Trophoblast cell (in vitro differentiated cells and primary cell): ENCODE data around the gene ALPK3.

Source experiments
- DNase-seq, 2 donors: peaks; one replicate each; pipeline ENCODE4 v3.0.0-alpha.2; 2016
- H2AFZ ChIP-seq: 2 replicates; pipeline ENCODE4 v1.6.1; 2013; ENCODE audit warnings: low read length, moderate library complexity, mild to moderate bottlenecking; ENCODE audit not compliant: insufficient read depth, poor library complexity
- H2AK5ac ChIP-seq: 2 replicates; pipeline ENCODE4 v1.6.1; 2013; ENCODE audit warnings: mild to moderate bottlenecking, low read length
- H2BK120ac ChIP-seq: 2 replicates; pipeline ENCODE4 v1.6.1; 2013; ENCODE audit warnings: low read length, mild to moderate bottlenecking, moderate library complexity; ENCODE audit not compliant: insufficient read depth, poor library complexity
- H2BK12ac ChIP-seq: 2 replicates; pipeline ENCODE4 v1.6.1; 2013; ENCODE audit warnings: mild to moderate bottlenecking, low read length, moderate library complexity
- H2BK5ac ChIP-seq: 2 replicates; pipeline ENCODE4 v1.6.1; 2013; ENCODE audit warnings: low read length, low read depth, moderate library complexity, mild to moderate bottlenecking; ENCODE audit not compliant: poor library complexity
- H3K14ac ChIP-seq: 2 replicates; pipeline ENCODE4 v1.6.1; 2013; ENCODE audit warnings: mild to moderate bottlenecking, low read length
- H3K18ac ChIP-seq: 2 replicates; pipeline ENCODE4 v1.6.1; 2013; ENCODE audit warnings: mild to moderate bottlenecking, low read length
- H3K23ac ChIP-seq: 2 replicates; pipeline ENCODE4 v1.6.1; 2013; ENCODE audit warnings: low read length
- H3K27ac ChIP-seq: 2 replicates; pipeline ENCODE4 v1.5.1; 2013; ENCODE audit warnings: low read depth, mild to moderate bottlenecking, inconsistent platforms, low read length, moderate library complexity
- H3K27me3 ChIP-seq: 2 replicates; pipeline ENCODE4 v1.6.1; 2013; ENCODE audit warnings: inconsistent platforms, mild to moderate bottlenecking, low read length, moderate library complexity; ENCODE audit not compliant: insufficient read depth
- H3K36me3 ChIP-seq, 2 experiments: 1 replicate in 1 of 2; 2 replicates in 1 of 2; pipeline ENCODE4 v1.6.1; 2013; ENCODE audit warnings: low read length in 2 of 2, mild to moderate bottlenecking in 2 of 2, moderate library complexity in 1 of 2; ENCODE audit not compliant: insufficient read depth in 2 of 2, control insufficient read depth in 1 of 2
- H3K4ac ChIP-seq: 2 replicates; pipeline ENCODE4 v1.6.1; 2013; ENCODE audit warnings: low read depth, mild to moderate bottlenecking, low read length, moderate library complexity
- H3K4me1 ChIP-seq, 2 experiments: 1 replicate in 1 of 2; 2 replicates in 1 of 2; pipeline ENCODE4 v1.6.1; 2013; ENCODE audit warnings: low read length in 2 of 2, mild to moderate bottlenecking in 2 of 2, moderate library complexity in 1 of 2; ENCODE audit not compliant: insufficient read depth in 2 of 2, control insufficient read depth in 1 of 2
- H3K4me2 ChIP-seq: 2 replicates; pipeline ENCODE4 v1.6.1; 2013; ENCODE audit warnings: inconsistent platforms, mild to moderate bottlenecking, low read length, moderate library complexity
- H3K4me3 ChIP-seq: 2 replicates; pipeline ENCODE4 v1.5.1; 2013; ENCODE audit warnings: mild to moderate bottlenecking, low read depth, low read length, inconsistent platforms
- H3K79me1 ChIP-seq: one replicate; pipeline ENCODE4 v1.6.1; 2013; ENCODE audit warnings: low read length
- H3K79me2 ChIP-seq: 2 replicates; pipeline ENCODE4 v1.6.1; 2013; ENCODE audit warnings: low read length, mild to moderate bottlenecking; ENCODE audit not compliant: control insufficient read depth, insufficient read depth, poor library complexity
- H3K9ac ChIP-seq: 2 replicates; pipeline ENCODE4 v1.6.1; 2013; ENCODE audit warnings: mild to moderate bottlenecking, low read length
- H3K9me3 ChIP-seq: 2 replicates; pipeline ENCODE4 v1.6.1; 2013; ENCODE audit warnings: low read depth, mild to moderate bottlenecking, control low read depth, inconsistent platforms, low read length; ENCODE audit not compliant: insufficient read depth
- H4K12ac ChIP-seq: 2 replicates; pipeline ENCODE4 v1.6.1; 2013; ENCODE audit warnings: low read depth, mild to moderate bottlenecking, low read length, moderate library complexity
- H4K8ac ChIP-seq: 2 replicates; pipeline ENCODE4 v1.6.1; 2013; ENCODE audit warnings: low read depth, mild to moderate bottlenecking, low read length, moderate library complexity
- H4K91ac ChIP-seq: one replicate; pipeline ENCODE4 v1.6.1; 2013; ENCODE audit warnings: low read depth, mild to moderate bottlenecking, low read length, moderate library complexity
- WGBS: extraction: QIAGEN DNeasy Blood & Tissue Kit; methylation state at CpG from one replicate; pipeline ENCODE4 v1.1.7; 2013; ENCODE audit warnings: missing lambda C conversion rate; ENCODE audit not compliant: insufficient read length, insufficient coverage; ENCODE audit errors: extremely low coverage; 5-methylcytosine and 5-hydroxymethylcytosine counted together

Gene ALPK3

DNA sequence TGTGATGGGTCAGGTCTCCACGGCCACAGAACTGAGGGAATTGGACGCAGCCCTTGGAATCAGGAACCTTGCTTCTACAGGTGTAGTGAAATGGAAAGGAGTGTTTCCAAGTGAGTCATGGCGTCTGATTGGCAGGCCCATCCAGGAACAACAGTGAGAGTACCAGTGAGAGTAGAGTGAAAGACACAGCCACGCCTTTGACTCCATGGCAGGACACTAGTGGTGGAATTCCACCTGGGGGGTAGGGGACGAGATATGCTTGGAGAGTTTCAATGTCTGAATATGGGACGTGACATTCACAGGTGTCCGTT lies 64.3 kb downstream of the ALPK3 start:
- no CpG with 5 or more reads among the region's 7 CpGs for WGBS
- no peak overlapping the region for H4K12ac ChIP-seq

DNA sequence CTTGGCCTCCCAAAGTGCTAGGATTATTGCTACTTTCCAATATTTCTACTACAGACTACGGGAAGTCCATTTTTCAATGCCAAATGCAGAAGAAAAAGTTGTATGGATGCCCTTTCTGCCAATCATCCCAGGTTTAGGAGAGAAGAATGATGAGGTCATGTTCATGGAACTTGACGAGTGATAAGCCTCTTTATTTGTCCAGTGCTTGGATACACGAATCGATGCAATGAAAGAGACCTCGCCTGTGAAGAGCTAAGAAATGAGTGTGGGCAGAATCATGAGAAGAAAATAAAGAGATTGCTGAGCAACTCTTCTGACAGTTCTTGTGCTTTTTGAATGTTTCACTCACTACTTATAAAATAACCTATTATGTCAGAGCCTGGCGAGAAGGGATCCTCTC lies 66.3 kb downstream of the ALPK3 start:
- no peak overlapping the region for H3K27ac ChIP-seq
- H3K4me2 ChIP-seq = no peak overlapping the region
- no peak overlapping the region for H4K8ac ChIP-seq
- H3K4me1 ChIP-seq = peaks cover 7 to 11% of the 10 kb centered on the region in 2 experiments
- H2BK12ac ChIP-seq = no peak overlapping the region
- no CpG with 5 or more reads among the region's 6 CpGs for WGBS
- H3K14ac ChIP-seq = no peak overlapping the region
- no peaks in the 10 kb centered on the region for H3K27me3 ChIP-seq
- H3K36me3 ChIP-seq = no peaks in the 10 kb centered on the region
- no peak overlapping the region for H3K18ac ChIP-seq
- H3K23ac ChIP-seq = no peak overlapping the region
- no peak overlapping the region for H3K4me3 ChIP-seq
- no peak overlapping the region for H2BK5ac ChIP-seq
- H2AK5ac ChIP-seq = no peak overlapping the region
- no peaks in the 10 kb centered on the region for H3K79me2 ChIP-seq
- H3K4ac ChIP-seq = no peak overlapping the region
- peaks cover 2% of the 10 kb centered on the region for H3K9me3 ChIP-seq
- no peak for DNase-seq
- H3K9ac ChIP-seq = no peak overlapping the region
- H4K91ac ChIP-seq = no peak overlapping the region
- H2BK120ac ChIP-seq = no peak overlapping the region
- no peak overlapping the region for H4K12ac ChIP-seq
- H2AFZ ChIP-seq = no peak overlapping the region
- peaks cover 6% of the 10 kb centered on the region for H3K79me1 ChIP-seq

More for the DNA sequence above, 64.3 kb downstream of the ALPK3 start:
- Histone ChIP-seq H3K9me3 (no peaks in the 10 kb centered on the region), H3K23ac (no peak overlapping the region), H3K18ac (no peak overlapping the region), H3K79me1 (peaks cover 8% of the 10 kb centered on the region), H2BK120ac (no peak overlapping the region), H3K79me2 (no peaks in the 10 kb centered on the region), H3K4me2 (no peak overlapping the region), H3K27me3 (no peaks in the 10 kb centered on the region), H3K27ac (no peak overlapping the region), H4K8ac (no peak overlapping the region), H3K4ac (no peak overlapping the region), H3K36me3 (no peaks in the 10 kb centered on the region), H3K9ac (no peak overlapping the region), H3K4me1 (peaks cover 10 to 16% of the 10 kb centered on the region in 2 experiments), H3K4me3 (no peak overlapping the region), H3K14ac (no peak overlapping the region), H4K91ac (no peak overlapping the region), H2AFZ (no peak overlapping the region), H2AK5ac (no peak overlapping the region), H2BK5ac (no peak overlapping the region), H2BK12ac (no peak overlapping the region)
- peak in 1 of 2 donors; percentile 10 for DNase-seq

DNA sequence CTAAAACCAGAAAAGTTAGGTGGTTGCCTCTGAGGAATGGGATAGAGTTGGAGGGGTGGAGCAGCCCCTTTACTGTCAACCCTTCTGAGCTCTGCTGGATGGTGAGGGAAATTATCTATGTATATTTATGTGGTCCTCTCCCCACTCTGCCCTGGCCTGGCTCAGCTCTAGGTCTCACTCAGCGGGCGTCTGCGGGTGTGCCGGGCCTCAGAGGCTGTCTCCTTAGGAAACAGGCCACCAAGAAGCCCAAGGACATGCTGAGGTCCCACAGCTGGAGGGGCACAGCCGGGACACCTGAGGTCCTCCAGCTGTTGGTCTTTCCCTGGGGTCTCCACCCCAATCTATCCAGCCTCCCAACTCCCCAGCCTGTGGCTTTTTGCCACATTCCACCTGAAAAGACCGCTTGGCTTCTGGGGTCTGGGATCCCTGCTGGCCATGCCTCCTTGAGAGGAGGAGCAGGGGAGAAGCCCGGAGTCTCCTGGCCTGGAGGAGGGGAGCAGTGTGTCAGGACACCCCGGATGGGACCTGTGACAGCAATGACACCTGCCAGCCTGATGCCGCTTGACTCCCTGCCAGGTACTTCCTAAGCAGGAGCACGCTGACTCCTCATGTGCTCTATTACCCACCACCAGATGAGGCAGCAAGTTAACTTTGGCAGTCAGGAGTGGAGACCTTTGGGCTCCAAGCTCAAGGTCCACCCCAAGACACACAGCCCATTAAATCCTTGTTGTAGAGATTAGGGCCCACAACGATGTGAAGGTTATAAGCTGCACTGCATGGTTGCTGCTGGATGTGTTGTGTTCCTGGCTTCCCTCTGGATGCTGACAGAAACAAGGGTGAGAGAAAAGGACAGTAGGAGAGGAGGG lies 67.0 kb downstream of the ALPK3 start, which contains the start of gene SLC28A1:
Gene SLC28A1 (plus strand): TSS at position 747 of the 866 bp plus-strand sequence. CDS start 3,099 bp downstream, outside the sequence.
- H3K4me2 ChIP-seq = no peak within 1 kb of the TSS
- WGBS = no CpG with 5 or more reads among the region's 11 CpGs
- no peak within 1 kb of the TSS for H2BK120ac ChIP-seq
- H3K27ac ChIP-seq = no peak within 1 kb of the TSS
- no peaks in the 10 kb centered on the region for H3K36me3 ChIP-seq
- H4K91ac ChIP-seq = peak within 1 kb of the TSS; percentile 9
- H2BK5ac ChIP-seq = no peak within 1 kb of the TSS
- no peak within 1 kb of the TSS for H3K9ac ChIP-seq
- H3K14ac ChIP-seq = no peak within 1 kb of the TSS
- H3K4me1 ChIP-seq = peaks cover under 1 to 4% of the 10 kb centered on the region in 2 experiments
- H3K27me3 ChIP-seq = no peaks in the 10 kb centered on the region
- no peak within 1 kb of the TSS for H3K23ac ChIP-seq
- no peak within 1 kb of the TSS for H4K12ac ChIP-seq
- no peak within 1 kb of the TSS for H3K4me3 ChIP-seq
- H3K79me1 ChIP-seq = no peaks in the 10 kb centered on the region
- DNase-seq = no peak
- H2AFZ ChIP-seq = no peak within 1 kb of the TSS
- H3K79me2 ChIP-seq = no peaks in the 10 kb centered on the region
- no peak within 1 kb of the TSS for H4K8ac ChIP-seq
- no peak within 1 kb of the TSS for H2AK5ac ChIP-seq
- H3K9me3 ChIP-seq = peaks cover 2% of the 10 kb centered on the region
- H3K4ac ChIP-seq = no peak within 1 kb of the TSS
- no peak within 1 kb of the TSS for H2BK12ac ChIP-seq
- no peak within 1 kb of the TSS for H3K18ac ChIP-seq

DNA sequence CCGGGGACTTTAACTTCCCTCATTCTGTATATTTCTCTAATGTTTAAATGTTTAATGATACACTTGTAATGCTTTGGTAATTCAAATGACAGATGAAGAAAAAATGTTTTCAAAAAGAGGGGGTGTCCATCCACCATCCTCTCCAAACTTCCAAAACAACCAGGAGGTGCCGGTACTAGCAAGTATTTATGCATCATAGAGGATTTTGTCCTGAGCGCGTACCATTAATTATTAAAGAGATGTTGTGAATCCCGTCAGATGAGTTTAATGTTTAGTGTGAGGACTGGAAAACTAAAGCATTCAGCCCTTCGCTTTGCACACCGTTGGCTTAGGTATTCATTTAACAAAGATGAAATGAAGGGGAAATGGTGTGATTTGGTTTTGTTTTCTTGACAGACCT lies 68.6 kb downstream of the ALPK3 start:
- Histone ChIP-seq H3K79me1 (no peaks in the 10 kb centered on the region), H3K4ac (no peak overlapping the region), H3K18ac (no peak overlapping the region), H3K9ac (no peak overlapping the region), H3K9me3 (peaks cover 2% of the 10 kb centered on the region), H4K91ac (no peak overlapping the region), H3K79me2 (no peaks in the 10 kb centered on the region), H3K4me3 (no peak overlapping the region), H4K8ac (no peak overlapping the region), H3K4me1 (peaks cover 0 to 2% of the 10 kb centered on the region in 2 experiments), H2AFZ (no peak overlapping the region), H3K27ac (no peak overlapping the region), H3K14ac (no peak overlapping the region), H3K36me3 (no peaks in the 10 kb centered on the region), H3K27me3 (no peaks in the 10 kb centered on the region), H2AK5ac (no peak overlapping the region), H2BK120ac (no peak overlapping the region), H3K23ac (no peak overlapping the region), H2BK5ac (no peak overlapping the region), H4K12ac (no peak overlapping the region), H2BK12ac (no peak overlapping the region), H3K4me2 (no peak overlapping the region)
- DNase-seq = no peak
- no CpG with 5 or more reads among the region's 7 CpGs for WGBS
